NB4 (cell line): Measurements from ENCODE around the gene AFF3.

Experiments
- POLR2A ChIP-seq: IDR thresholded peaks from 2 replicates; pipeline ENCODE4 v1.6.1; 2011; ENCODE audit warnings: mild to moderate bottlenecking; ENCODE audit not compliant: insufficient read length; ENCODE audit errors: extremely low read depth
- TF ChIP-seq, protein P1 (sequence below): IDR thresholded peaks from one replicate; pipeline ENCODE4 v1.5.1; 2012; ENCODE audit warnings: low read depth, low read length
- TF ChIP-seq, protein P2 (sequence below): IDR thresholded peaks from 2 replicates; pipeline ENCODE4 v1.6.1; 2011; ENCODE audit warnings: low read depth, low read length

DNA sequence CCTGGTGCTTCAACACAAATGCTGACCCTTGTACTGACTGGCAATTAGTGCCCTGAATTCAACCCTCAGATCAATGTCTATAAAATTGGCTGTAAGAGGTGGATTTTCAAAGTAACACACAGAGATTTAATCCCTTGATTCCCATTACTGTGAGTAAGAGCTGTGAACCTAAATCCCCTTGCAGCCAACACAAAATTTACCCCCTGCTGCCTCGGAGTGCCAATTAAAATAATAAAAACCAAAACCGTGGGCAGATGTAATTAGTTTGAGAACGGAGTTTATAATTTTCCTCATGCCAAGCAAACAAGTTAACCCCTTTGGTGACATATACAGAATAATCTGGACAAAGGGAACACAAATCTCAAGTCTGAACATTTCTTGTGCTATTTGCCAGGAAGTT is 596.8 kb downstream of the AFF3 start:
- TF ChIP-seq, protein P1, sequence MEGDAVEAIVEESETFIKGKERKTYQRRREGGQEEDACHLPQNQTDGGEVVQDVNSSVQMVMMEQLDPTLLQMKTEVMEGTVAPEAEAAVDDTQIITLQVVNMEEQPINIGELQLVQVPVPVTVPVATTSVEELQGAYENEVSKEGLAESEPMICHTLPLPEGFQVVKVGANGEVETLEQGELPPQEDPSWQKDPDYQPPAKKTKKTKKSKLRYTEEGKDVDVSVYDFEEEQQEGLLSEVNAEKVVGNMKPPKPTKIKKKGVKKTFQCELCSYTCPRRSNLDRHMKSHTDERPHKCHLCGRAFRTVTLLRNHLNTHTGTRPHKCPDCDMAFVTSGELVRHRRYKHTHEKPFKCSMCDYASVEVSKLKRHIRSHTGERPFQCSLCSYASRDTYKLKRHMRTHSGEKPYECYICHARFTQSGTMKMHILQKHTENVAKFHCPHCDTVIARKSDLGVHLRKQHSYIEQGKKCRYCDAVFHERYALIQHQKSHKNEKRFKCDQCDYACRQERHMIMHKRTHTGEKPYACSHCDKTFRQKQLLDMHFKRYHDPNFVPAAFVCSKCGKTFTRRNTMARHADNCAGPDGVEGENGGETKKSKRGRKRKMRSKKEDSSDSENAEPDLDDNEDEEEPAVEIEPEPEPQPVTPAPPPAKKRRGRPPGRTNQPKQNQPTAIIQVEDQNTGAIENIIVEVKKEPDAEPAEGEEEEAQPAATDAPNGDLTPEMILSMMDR: no peak
- TF ChIP-seq POLR2A: no peak
- TF ChIP-seq, protein P2, sequence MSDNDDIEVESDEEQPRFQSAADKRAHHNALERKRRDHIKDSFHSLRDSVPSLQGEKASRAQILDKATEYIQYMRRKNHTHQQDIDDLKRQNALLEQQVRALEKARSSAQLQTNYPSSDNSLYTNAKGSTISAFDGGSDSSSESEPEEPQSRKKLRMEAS: no peak
